ENCODE measurements around the gene SLC38A9.

- no peak for TF ChIP-seq CTCF (optimal IDR thresholded peaks at IDR 0.05 in 1 of 3, IDR thresholded peaks at IDR 0.05 in 1 of 3, conservative IDR thresholded peaks at IDR 0.05 in 1 of 3; ENCODE audit: extremely low read depth in 1 of 3, insufficient read depth in 2 of 3, low read length in 3 of 3)
- no peak for TF ChIP-seq EZH2 (IDR thresholded peaks at IDR 0.05; ENCODE audit: low read length)
Observed at GRCh38 chr5:55706230-55706629, 5.9 kb downstream of the SLC38A9 start.

Data from keratinocyte (primary cell).